Gastrocnemius medialis (tissue), 4 donors: ENCODE measurements around the gene ZNF839. TPM values are rescaled to one million over a fixed set of nuclear protein-coding genes. Genes with fewer than 3 reads are reported as not detected.
"Not testable (repeated sequence)": the region's sequence is repeated elsewhere in the genome, so short reads cannot be mapped to it uniquely, and the experiment has no call there.

ENCODE experiments used
- ATAC-seq, 2 donors: fragments of 150-250 bp; one replicate each; pipeline ENCODE4 v1.9.1; 2016
- DNase-seq, 2 donors: peaks; one replicate each; pipeline ENCODE4 v3.0.0-alpha.2; 2019
- H3K27ac ChIP-seq, 4 donors: fragments of 200-600 bp; sonication (generic); 1 replicate in 1 of 4; 2 replicates in 3 of 4; pipeline ENCODE4 v1.5.1; 2016 to 2018; ENCODE audit warnings: mild to moderate bottlenecking in 2 of 4, moderate library complexity in 1 of 4
- H3K27me3 ChIP-seq, 3 donors: fragments of 200-600 bp; sonication (generic) in 2 of 3; 1 replicate in 1 of 3; 2 replicates in 2 of 3; pipeline versions ENCODE4 v1.5.1 to v1.6.0; 2016 to 2019; ENCODE audit warnings: mild to moderate bottlenecking in 1 of 3, moderate library complexity in 1 of 3
- H3K36me3 ChIP-seq, 2 donors: fragments of 200-600 bp; sonication (generic) in 1 of 2; one replicate each; pipeline ENCODE4 v1.5.1; 2017 to 2018
- H3K4me1 ChIP-seq, 2 donors: fragments of 200-600 bp; sonication (generic) in 1 of 2; one replicate each; pipeline ENCODE4 v1.5.1; 2016 to 2017; ENCODE audit warnings: mild to moderate bottlenecking in 2 of 2
- H3K4me3 ChIP-seq, 4 donors: fragments of 200-600 bp; sonication (generic) in 3 of 4; 1 replicate in 1 of 4; 2 replicates in 3 of 4; pipeline ENCODE4 v1.5.1; 2016 to 2019; ENCODE audit warnings: mild to moderate bottlenecking in 2 of 4
- H3K9me3 ChIP-seq, 3 donors: fragments of 200-600 bp; sonication (generic) in 2 of 3; 1 replicate in 1 of 3; 2 replicates in 2 of 3; pipeline ENCODE4 v1.5.1; 2016 to 2019
- POLR2A ChIP-seq, 2 donors: fragments of 450-650 bp; IDR thresholded peaks; one replicate each; pipeline ENCODE4 v1.6.1; 2017; ENCODE audit warnings: antibody characterized with exemption in 2 of 2, mild to moderate bottlenecking in 2 of 2, moderate library complexity in 2 of 2
- in situ Hi-C, 4 donors: fragments of 200-750 bp; cut with MboI; loops; one replicate each; pipeline versions ENCODE4 v1.15.0 to v1.8.0; 2017; ENCODE audit warnings: low sequenced_read_pairs in 4 of 4
- intact Hi-C: fragments of 100-400 bp; cut with DNase I; formaldehyde crosslinking; loops from one replicate; pipeline ENCODE4 v1.15.1; 2023; ENCODE audit warnings: low total_unique reads
- total RNA-seq, 4 donors: library from RNA; depleted of rRNA; stranded (reverse); fragments of >200 nt; gene quantifications; one replicate each; pipeline versions ENCODE4 v1.1.0 to v1.2.3, GENCODE V29; 2016
- TF ChIP-seq, protein P1 (sequence below), 5 experiments: fragments of 450-650 bp in 3 of 5; fragments of 200-600 bp in 2 of 5; sonication (generic) in 2 of 5; IDR thresholded peaks in 4 of 5; conservative IDR thresholded peaks in 1 of 5; 1 replicate in 4 of 5; 2 replicates in 1 of 5; pipeline ENCODE4 v1.5.1; 2016 to 2019; ENCODE audit warnings: antibody characterized with exemption in 5 of 5, mild to moderate bottlenecking in 3 of 5, moderate library complexity in 3 of 5

Gene ZNF839
- total RNA-seq, 4 donors from 2014 or later = 10.6 to 16.8 (median 14.0) TPM

DNA sequence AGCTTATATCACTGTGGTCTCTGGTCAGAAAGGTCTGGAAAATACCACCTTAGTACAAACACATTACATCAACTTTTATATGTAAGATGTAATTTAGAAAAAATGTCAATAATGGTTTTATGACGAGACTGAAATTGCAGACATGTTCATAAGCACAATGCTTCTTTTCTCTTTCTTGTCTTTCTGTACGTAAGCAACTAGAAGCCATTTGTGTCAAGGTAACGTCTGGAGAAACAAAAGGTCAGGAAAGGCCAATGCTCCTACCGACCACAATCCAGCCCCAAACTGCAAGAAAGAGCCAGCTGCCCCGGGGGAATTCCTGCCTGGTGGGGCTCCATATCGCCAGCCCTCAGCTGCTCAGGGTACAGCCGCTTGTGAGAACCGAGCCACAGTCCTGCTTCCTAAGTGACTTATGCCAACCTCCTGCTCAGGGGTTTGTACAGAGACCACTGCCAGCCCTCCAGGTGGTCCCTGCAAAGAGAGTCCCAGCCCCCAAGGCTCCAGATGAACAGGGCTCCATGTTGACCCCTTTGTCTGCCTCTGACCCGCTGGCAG lies 6.3 kb downstream of the ZNF839 start:
- in situ Hi-C loops (no loop called here), intact Hi-C loops (no loop called here)
- peaks cover 5 to 15% of the 10 kb centered on the region in 2 donors for H3K4me1 ChIP-seq
- no peak for TF ChIP-seq POLR2A (IDR thresholded peaks at IDR 0.05)
- TF ChIP-seq, protein P1, sequence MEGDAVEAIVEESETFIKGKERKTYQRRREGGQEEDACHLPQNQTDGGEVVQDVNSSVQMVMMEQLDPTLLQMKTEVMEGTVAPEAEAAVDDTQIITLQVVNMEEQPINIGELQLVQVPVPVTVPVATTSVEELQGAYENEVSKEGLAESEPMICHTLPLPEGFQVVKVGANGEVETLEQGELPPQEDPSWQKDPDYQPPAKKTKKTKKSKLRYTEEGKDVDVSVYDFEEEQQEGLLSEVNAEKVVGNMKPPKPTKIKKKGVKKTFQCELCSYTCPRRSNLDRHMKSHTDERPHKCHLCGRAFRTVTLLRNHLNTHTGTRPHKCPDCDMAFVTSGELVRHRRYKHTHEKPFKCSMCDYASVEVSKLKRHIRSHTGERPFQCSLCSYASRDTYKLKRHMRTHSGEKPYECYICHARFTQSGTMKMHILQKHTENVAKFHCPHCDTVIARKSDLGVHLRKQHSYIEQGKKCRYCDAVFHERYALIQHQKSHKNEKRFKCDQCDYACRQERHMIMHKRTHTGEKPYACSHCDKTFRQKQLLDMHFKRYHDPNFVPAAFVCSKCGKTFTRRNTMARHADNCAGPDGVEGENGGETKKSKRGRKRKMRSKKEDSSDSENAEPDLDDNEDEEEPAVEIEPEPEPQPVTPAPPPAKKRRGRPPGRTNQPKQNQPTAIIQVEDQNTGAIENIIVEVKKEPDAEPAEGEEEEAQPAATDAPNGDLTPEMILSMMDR (IDR thresholded peaks at IDR 0.05 in 4 of 5, conservative IDR thresholded peaks at IDR 0.05 in 1 of 5) = no peak
- H3K4me3 ChIP-seq = no peak overlapping the region
- H3K27ac ChIP-seq = no peak overlapping the region
- no peaks in the 10 kb centered on the region for H3K27me3 ChIP-seq
- H3K36me3 ChIP-seq = peaks cover 0 to 13% of the 10 kb centered on the region in 2 donors
- no peak for DNase-seq
- H3K9me3 ChIP-seq = no peaks in the 10 kb centered on the region
- no peak for ATAC-seq

DNA sequence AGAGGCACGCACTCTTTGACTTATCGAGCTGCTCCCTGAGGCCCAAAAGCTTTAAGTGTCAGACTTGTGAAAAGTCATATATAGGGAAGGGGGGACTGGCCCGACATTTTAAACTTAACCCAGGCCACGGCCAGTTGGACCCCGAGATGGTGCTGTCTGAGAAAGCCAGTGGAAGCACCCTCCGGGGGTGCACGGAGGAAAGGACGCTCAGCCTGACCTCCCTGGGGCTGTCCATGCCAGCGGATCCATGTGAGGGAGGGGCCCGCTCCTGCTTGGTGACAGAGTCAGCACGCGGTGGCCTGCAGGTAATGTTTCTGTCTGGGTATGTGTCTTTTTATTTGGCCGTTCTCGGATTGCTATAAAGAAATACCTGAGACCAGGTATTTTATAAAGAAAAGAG lies 7.0 kb downstream of the ZNF839 start:
- Histone ChIP-seq H3K36me3 (peaks cover 0 to 13% of the 10 kb centered on the region in 2 donors), H3K9me3 (no peaks in the 10 kb centered on the region), H3K4me3 (no peak overlapping the region), H3K4me1 (peaks cover 3 to 10% of the 10 kb centered on the region in 2 donors), H3K27me3 (no peaks in the 10 kb centered on the region), H3K27ac (no peak overlapping the region)
- TF ChIP-seq POLR2A (IDR thresholded peaks at IDR 0.05) = no peak
- TF ChIP-seq, protein P1 (IDR thresholded peaks at IDR 0.05 in 4 of 5, conservative IDR thresholded peaks at IDR 0.05 in 1 of 5) = no peak
- in situ Hi-C loops = no loop called here
- intact Hi-C loops = no loop called here
- ATAC-seq (no peak), DNase-seq (no peak)

DNA sequence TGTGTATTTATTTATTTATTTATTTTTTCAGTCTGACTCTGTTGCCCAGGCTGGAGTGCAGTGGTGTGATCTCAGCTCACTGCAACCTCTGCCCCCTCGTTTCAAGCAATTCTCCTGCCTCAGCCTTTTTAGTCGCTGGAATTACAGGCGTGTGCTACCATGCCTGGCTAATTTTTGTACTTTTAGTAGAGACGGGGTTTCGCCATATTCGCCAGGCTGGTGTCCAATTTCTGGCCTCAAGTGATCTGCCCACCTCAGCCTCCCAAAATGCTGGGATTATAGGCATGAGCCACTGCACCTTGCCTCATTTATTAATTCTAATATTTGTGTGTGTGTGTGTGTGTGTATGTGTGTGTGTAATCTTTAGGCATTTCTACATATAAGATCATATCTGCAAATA lies 9.8 kb downstream of the ZNF839 start:
- H3K27me3 ChIP-seq, in situ Hi-C loops, H3K4me3 ChIP-seq, ATAC-seq, H3K9me3 ChIP-seq, intact Hi-C loops, H3K27ac ChIP-seq, H3K4me1 ChIP-seq, DNase-seq: not testable (repeated sequence)
- peaks cover 0 to 23% of the 10 kb centered on the region in 2 donors for H3K36me3 ChIP-seq

DNA sequence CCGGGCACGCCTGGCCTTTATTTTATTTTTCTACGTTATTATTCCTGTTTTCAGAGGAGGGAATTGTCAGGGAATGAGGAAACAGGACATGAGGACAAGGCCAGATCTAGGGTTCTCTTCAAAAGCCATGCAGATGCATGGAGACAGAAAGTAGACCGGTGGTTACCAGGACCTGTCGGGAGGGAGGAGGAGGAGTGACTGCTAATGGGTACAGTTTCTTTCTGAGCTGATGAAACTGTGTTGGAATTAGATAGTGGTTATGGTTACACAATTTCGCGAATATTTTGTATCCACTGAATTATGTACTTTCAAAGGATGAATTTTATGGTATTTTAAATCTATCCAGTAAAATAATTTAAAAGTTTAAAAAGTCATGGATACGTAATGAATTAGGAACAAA lies 11.3 kb downstream of the ZNF839 start:
- Histone ChIP-seq H3K27me3 (no peaks in the 10 kb centered on the region), H3K9me3 (no peaks in the 10 kb centered on the region), H3K27ac (no peak overlapping the region), H3K4me3 (no peak overlapping the region), H3K4me1 (no peaks in the 10 kb centered on the region), H3K36me3 (peaks cover 0 to 31% of the 10 kb centered on the region in 2 donors)
- TF ChIP-seq, protein P1 (IDR thresholded peaks at IDR 0.05 in 4 of 5, conservative IDR thresholded peaks at IDR 0.05 in 1 of 5) = no peak
- ATAC-seq (no peak), DNase-seq (no peak)
- intact Hi-C loops = no loop called here
- in situ Hi-C loops = no loop called here

DNA sequence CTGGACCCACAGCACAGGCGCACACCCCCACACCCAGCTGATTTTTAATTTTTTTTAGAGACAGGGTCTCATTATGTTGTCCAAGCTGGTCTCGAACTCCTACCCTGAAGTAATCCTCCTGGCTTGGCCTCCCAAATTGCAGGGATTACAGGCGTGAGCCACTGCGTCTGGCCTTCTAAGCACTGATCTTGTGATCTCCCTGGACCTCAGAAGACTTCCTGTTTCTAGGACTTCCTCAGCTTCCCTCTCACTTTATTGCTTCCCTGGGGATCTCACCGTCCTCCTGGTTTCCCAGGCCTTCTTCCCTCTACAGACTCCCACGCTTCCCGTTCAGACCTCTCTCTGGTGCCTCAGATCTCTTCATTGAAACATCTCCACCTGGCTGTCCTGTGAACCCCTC lies 13.8 kb downstream of the ZNF839 start:
- no peak for TF ChIP-seq POLR2A (IDR thresholded peaks at IDR 0.05)
- no peak overlapping the region for H3K27ac ChIP-seq
- DNase-seq (no peak), ATAC-seq (no peak)
- no peaks in the 10 kb centered on the region for H3K4me1 ChIP-seq
- H3K36me3 ChIP-seq = peaks cover 0 to 37% of the 10 kb centered on the region in 2 donors
- in situ Hi-C loops = no loop called here
- H3K27me3 ChIP-seq = no peaks in the 10 kb centered on the region
- H3K9me3 ChIP-seq = no peaks in the 10 kb centered on the region
- H3K4me3 ChIP-seq = no peak overlapping the region
- intact Hi-C loops = no loop called here
